Stimulated activated CD8-positive, alpha-beta memory T cell treated with anti-CD3 and anti-CD28 coated beads, Interleukin-12 subunit alpha, Interleukin-12 subunit beta, amount 100 ng/mL, for 4 hours (primary cell): ENCODE results near the gene SH2D6.
"Not testable (repeated sequence)": the region's sequence is repeated elsewhere in the genome, so short reads cannot be mapped to it uniquely, and the experiment has no call there.

Experiments
- DNase-seq: peaks from one replicate; pipeline ENCODE4 v3.0.0-alpha.2; 2020; ENCODE audit warnings: low read depth

Gene SH2D6

GRCh38 chr2:85418132-85419008, at the start of gene SH2D6:
Gene SH2D6 (plus strand): TSS chr2:85418714. CDS start chr2:85429466, 10,752 bp downstream.
- DNase-seq = peak; percentile 74

- no peak for DNase-seq
These were observed 49.6 kb upstream of the SH2D6 start for GRCh38 chr2:85368921-85369320.

GRCh38 chr2:85369500-85369899, 49.0 kb upstream of the SH2D6 start:
- no peak for DNase-seq

- DNase-seq = no peak
These were observed 47.5 kb upstream of the SH2D6 start for GRCh38 chr2:85371045-85371444.

GRCh38 chr2:85376291-85377065, 42.0 kb upstream of the SH2D6 start:
- DNase-seq = no peak

GRCh38 chr2:85377083-85377482, 41.4 kb upstream of the SH2D6 start:
- DNase-seq = no peak

- DNase-seq = no peak
These were observed 40.3 kb upstream of the SH2D6 start for GRCh38 chr2:85378257-85378656.

GRCh38 chr2:85380048-85380447, 38.5 kb upstream of the SH2D6 start:
- no peak for DNase-seq

- DNase-seq = not testable (repeated sequence)
These were observed 35.4 kb upstream of the SH2D6 start for GRCh38 chr2:85383151-85383550.

- no peak for DNase-seq
These were observed 34.7 kb upstream of the SH2D6 start for GRCh38 chr2:85383850-85384249.

- no peak for DNase-seq
These were observed 32.8 kb upstream of the SH2D6 start for GRCh38 chr2:85385746-85386145.

- DNase-seq = no peak
These were observed 30.8 kb upstream of the SH2D6 start for GRCh38 chr2:85387754-85388153.

GRCh38 chr2:85388878-85389538, 29.5 kb upstream of the SH2D6 start:
- no peak for DNase-seq

GRCh38 chr2:85390941-85391669, 27.4 kb upstream of the SH2D6 start:
- peak; percentile 49 for DNase-seq

- no peak for DNase-seq
These were observed 24.7 kb upstream of the SH2D6 start for GRCh38 chr2:85393836-85394235.

GRCh38 chr2:85394261-85394681, 24.2 kb upstream of the SH2D6 start:
- DNase-seq = no peak

- DNase-seq = no peak
These were observed 23.5 kb upstream of the SH2D6 start for GRCh38 chr2:85394976-85395375.

GRCh38 chr2:85395912-85396475, 22.5 kb upstream of the SH2D6 start:
- no peak for DNase-seq

- DNase-seq = no peak
These were observed 21.7 kb upstream of the SH2D6 start for GRCh38 chr2:85396531-85397470.

GRCh38 chr2:85397925-85398331, 20.6 kb upstream of the SH2D6 start:
- DNase-seq = no peak
